ENCODE data around the gene RAI1. TPM values are rescaled to one million over a fixed set of nuclear protein-coding genes. Genes with fewer than 3 reads are reported as not detected.
A peak's percentile ranks its signal among the peaks of the same experiment; 100 is the strongest.

The RAI1 gene
- total RNA-seq, 8 experiments from 2014 or later: 5.4 to 32.0 (median 20.4) TPM

- peaks cover 81 to 87% of the 10 kb centered on the region in 2 donors for H3K4me1 ChIP-seq (replicated peaks in 1 of 2)
- peak overlapping the region; percentile 88 to 97 for H3K27ac ChIP-seq
- ATAC-seq (replicated peaks in 6 of 8): no peak
- in situ Hi-C loops (cut with MboI; ENCODE audit: low pct_unique_long_range_greater_than_20kb in 2 of 9, low sequenced_read_pairs in 9 of 9, unreplicated experiment in 9 of 9): no loop called here
- 48 to 87% (median 79%) methylated on average over 3 to 9 of the region's 26 CpGs; no CpG with 5 or more reads in 4 of the 10 experiments for WGBS, 10 experiments
- peak overlapping the region in 1 of 5 donors; percentile 13 for H3K4me3 ChIP-seq
Observed at GRCh38 chr17:17790637-17791464, 109.6 kb downstream of the RAI1 start.

GRCh38 chr17:17792037-17792550 lies 110.8 kb downstream of the RAI1 start:
- Histone ChIP-seq H3K4me1 (replicated peaks in 1 of 2) (peaks cover 68 to 75% of the 10 kb centered on the region in 2 donors), H3K4me3 (peak overlapping the region in 4 of 5 donors; percentile 0 to 13 (median 6)), H3K27ac (peak overlapping the region; percentile 88 to 97)
- WGBS, 10 experiments: 7 to 43% (median 15%) methylated on average over 1 to 11 of the region's 18 CpGs; no CpG with 5 or more reads in 4 of the 10 experiments
- in situ Hi-C loops (cut with MboI; ENCODE audit: low pct_unique_long_range_greater_than_20kb in 2 of 9, low sequenced_read_pairs in 9 of 9, unreplicated experiment in 9 of 9): no loop called here
- ATAC-seq (replicated peaks in 6 of 8): peak; percentile 7 to 77 (median 68)

- Histone ChIP-seq H3K4me3 (peak overlapping the region in 1 of 5 donors; percentile 13), H3K27ac (peak overlapping the region; percentile 88 to 97), H3K4me1 (replicated peaks in 1 of 2) (peaks cover 62 to 68% of the 10 kb centered on the region in 2 donors)
- in situ Hi-C loops (cut with MboI; ENCODE audit: low pct_unique_long_range_greater_than_20kb in 2 of 9, low sequenced_read_pairs in 9 of 9, unreplicated experiment in 9 of 9): no loop called here
- WGBS, 10 experiments: 33 to 100% (median 50%) methylated on average over 1 to 6 of the region's 38 CpGs; no CpG with 5 or more reads in 7 of the 10 experiments
- peak; percentile 80 to 89 (median 83) for ATAC-seq (replicated peaks in 6 of 8)
Observed at GRCh38 chr17:17792551-17793377, 111.5 kb downstream of the RAI1 start.

GRCh38 chr17:17793378-17794214 lies 112.3 kb downstream of the RAI1 start:
- ATAC-seq (replicated peaks in 6 of 8): no peak
- H3K4me1 ChIP-seq (replicated peaks in 1 of 2): peaks cover 56 to 60% of the 10 kb centered on the region in 2 donors
- no peak overlapping the region for H3K4me3 ChIP-seq
- WGBS, 10 experiments: 93 to 100% (median 98%) methylated on average over 2 to 7 of the region's 30 CpGs; no CpG with 5 or more reads in 7 of the 10 experiments
- in situ Hi-C loops (cut with MboI; ENCODE audit: low pct_unique_long_range_greater_than_20kb in 2 of 9, low sequenced_read_pairs in 9 of 9, unreplicated experiment in 9 of 9): no loop called here
- peak overlapping the region; percentile 88 to 97 for H3K27ac ChIP-seq

GRCh38 chr17:17794382-17794781 lies 113.1 kb downstream of the RAI1 start:
- Histone ChIP-seq H3K4me3 (no peak overlapping the region), H3K27ac (peak overlapping the region in 1 of 2 donors; percentile 97), H3K4me1 (replicated peaks in 1 of 2) (peaks cover 56 to 60% of the 10 kb centered on the region in 2 donors)
- in situ Hi-C loops (cut with MboI; ENCODE audit: low pct_unique_long_range_greater_than_20kb in 2 of 9, low sequenced_read_pairs in 9 of 9, unreplicated experiment in 9 of 9): no loop called here
- no peak for ATAC-seq (replicated peaks in 6 of 8)
- 80 to 100% (median 93%) methylated on average over 3 to 22 of the region's 31 CpGs; no CpG with 5 or more reads in 4 of the 10 experiments for WGBS, 10 experiments

GRCh38 chr17:17795296-17795695 lies 114.0 kb downstream of the RAI1 start:
- in situ Hi-C loops (cut with MboI; ENCODE audit: low pct_unique_long_range_greater_than_20kb in 2 of 9, low sequenced_read_pairs in 9 of 9, unreplicated experiment in 9 of 9): no loop called here
- no peak for ATAC-seq (replicated peaks in 6 of 8)
- Histone ChIP-seq H3K4me3 (no peak overlapping the region), H3K4me1 (replicated peaks in 1 of 2) (peaks cover 53 to 60% of the 10 kb centered on the region in 2 donors), H3K27ac (no peak overlapping the region)
- 90% methylated on average over 2 of the region's 12 CpGs; no CpG with 5 or more reads in 9 of the 10 experiments for WGBS, 10 experiments

- peaks cover 45 to 51% of the 10 kb centered on the region in 2 donors for H3K4me1 ChIP-seq (replicated peaks in 1 of 2)
- in situ Hi-C loops (cut with MboI; ENCODE audit: low pct_unique_long_range_greater_than_20kb in 2 of 9, low sequenced_read_pairs in 9 of 9, unreplicated experiment in 9 of 9): no loop called here
- no peak for ATAC-seq (replicated peaks in 6 of 8)
- no peak overlapping the region for H3K4me3 ChIP-seq
- 80 to 100% (median 95%) methylated on average over 1 to 8 of the region's 40 CpGs; no CpG with 5 or more reads in 3 of the 10 experiments for WGBS, 10 experiments
- H3K27ac ChIP-seq: peak overlapping the region in 1 of 2 donors; percentile 14
Observed at GRCh38 chr17:17795946-17796786, 114.9 kb downstream of the RAI1 start.

GRCh38 chr17:17796787-17797061 lies 115.5 kb downstream of the RAI1 start:
- in situ Hi-C loops (cut with MboI; ENCODE audit: low pct_unique_long_range_greater_than_20kb in 2 of 9, low sequenced_read_pairs in 9 of 9, unreplicated experiment in 9 of 9): no loop called here
- WGBS, 10 experiments: 96 to 100% (median 100%) methylated on average over 1 to 7 of the region's 13 CpGs; no CpG with 5 or more reads in 6 of the 10 experiments
- H3K4me1 ChIP-seq (replicated peaks in 1 of 2): peaks cover 39 to 46% of the 10 kb centered on the region in 2 donors
- ATAC-seq (replicated peaks in 6 of 8): no peak
- no peak overlapping the region for H3K27ac ChIP-seq
- no peak overlapping the region for H3K4me3 ChIP-seq

GRCh38 chr17:17797119-17797809 lies 116.0 kb downstream of the RAI1 start:
- Histone ChIP-seq H3K4me1 (replicated peaks in 1 of 2) (peaks cover 34 to 40% of the 10 kb centered on the region in 2 donors), H3K27ac (no peak overlapping the region), H3K4me3 (no peak overlapping the region)
- no peak for ATAC-seq (replicated peaks in 6 of 8)
- whole genome bisulfite sequencing, 10 experiments: 80 to 100% (median 95%) methylated on average over 1 to 15 of the region's 30 CpGs; no CpG with 5 or more reads in 5 of the 10 experiments
- in situ Hi-C loops (cut with MboI; ENCODE audit: low pct_unique_long_range_greater_than_20kb in 2 of 9, low sequenced_read_pairs in 9 of 9, unreplicated experiment in 9 of 9): no loop called here

GRCh38 chr17:17798010-17798556 lies 116.8 kb downstream of the RAI1 start:
- 85 to 97% (median 87%) methylated on average over 3 to 6 of the region's 25 CpGs; no CpG with 5 or more reads in 7 of the 10 experiments for WGBS, 10 experiments
- Histone ChIP-seq H3K27ac (peak overlapping the region in 1 of 2 donors; percentile 67), H3K4me1 (replicated peaks in 1 of 2) (peaks cover 25 to 33% of the 10 kb centered on the region in 2 donors), H3K4me3 (no peak overlapping the region)
- ATAC-seq (replicated peaks in 6 of 8): no peak
- in situ Hi-C loops (cut with MboI; ENCODE audit: low pct_unique_long_range_greater_than_20kb in 2 of 9, low sequenced_read_pairs in 9 of 9, unreplicated experiment in 9 of 9): no loop called here

All from motor neuron (in vitro differentiated cells).